Suprapubic skin (tissue), 4 donors: ENCODE data around the gene WSB1. TPM values are rescaled to one million over a fixed set of nuclear protein-coding genes. Genes with fewer than 3 reads are reported as not detected.

Source experiments
- DNase-seq, 2 donors: peaks; one replicate each; pipeline ENCODE4 v3.0.0-alpha.2; 2019; ENCODE audit warnings: low spot score in 2 of 2
- H3K27ac ChIP-seq: fragments of 200-600 bp; sonication (generic); one replicate; pipeline ENCODE4 v1.5.1; 2019
- H3K27me3 ChIP-seq: fragments of 200-600 bp; sonication (generic); one replicate; pipeline ENCODE4 v1.5.1; 2019
- H3K36me3 ChIP-seq: fragments of 200-600 bp; sonication (generic); one replicate; pipeline ENCODE4 v1.5.1; 2019
- H3K4me1 ChIP-seq: fragments of 200-600 bp; sonication (generic); one replicate; pipeline ENCODE4 v1.5.1; 2019
- H3K4me3 ChIP-seq: fragments of 200-600 bp; sonication (generic); one replicate; pipeline ENCODE4 v1.5.1; 2019; ENCODE audit warnings: mild to moderate bottlenecking
- H3K9me3 ChIP-seq: fragments of 200-600 bp; sonication (generic); one replicate; pipeline ENCODE4 v1.5.1; 2019
- EP300 ChIP-seq: sonication (generic); formaldehyde crosslinking; IDR thresholded peaks from one replicate; pipeline ENCODE4 v1.6.1; 2017; ENCODE audit warnings: antibody characterized with exemption
- POLR2A ChIP-seq, 2 donors: fragments of 450-650 bp; IDR thresholded peaks; one replicate each; pipeline ENCODE4 v1.6.1; 2017; ENCODE audit warnings: antibody characterized with exemption in 2 of 2, mild to moderate bottlenecking in 2 of 2, moderate library complexity in 2 of 2
- POLR2AphosphoS5 ChIP-seq, 3 donors: sonication (generic); formaldehyde crosslinking; IDR thresholded peaks; one replicate each; pipeline ENCODE4 v1.6.1; 2017; ENCODE audit warnings: antibody characterized with exemption in 3 of 3
- WGBS: methylation state at CpG from one replicate; pipeline ENCODE4 v1.1.5; 2018; 5-methylcytosine and 5-hydroxymethylcytosine counted together
- total RNA-seq, 4 donors: library from RNA; depleted of rRNA; stranded (reverse); fragments of >200 nt; gene quantifications; one replicate each; pipeline ENCODE4 v1.1.0, GENCODE V29; 2016
- TF ChIP-seq, protein P1 (sequence below), 2 donors: fragments of 200-600 bp in 1 of 2; fragments of 450-650 bp in 1 of 2; sonication (generic) in 1 of 2; IDR thresholded peaks; one replicate each; pipeline ENCODE4 v1.5.1; 2016 to 2019; ENCODE audit warnings: antibody characterized with exemption in 2 of 2, mild to moderate bottlenecking in 1 of 2, moderate library complexity in 1 of 2

The WSB1 gene
- total RNA-seq, 4 donors from 2014 or later, result 38.5 to 206 (median 57.2) TPM

DNA sequence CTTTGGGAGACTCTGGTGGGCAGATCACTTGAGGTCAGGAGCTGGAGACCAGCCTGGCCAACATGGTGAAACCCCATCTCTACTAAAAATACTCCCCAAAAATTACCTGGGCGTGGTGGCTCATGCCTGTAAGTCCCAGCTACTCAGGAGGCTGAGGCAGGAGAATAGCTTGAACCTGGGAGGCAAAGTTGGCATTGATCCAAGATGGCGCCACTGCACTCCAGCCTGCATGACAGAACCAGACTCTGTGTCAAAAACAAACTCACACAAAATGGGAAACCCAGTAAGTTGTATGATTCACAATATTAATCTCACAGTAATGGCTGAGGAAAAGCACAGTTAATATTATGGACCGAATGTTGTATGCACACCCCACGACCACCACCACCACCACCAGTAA is 24.3 kb downstream of the WSB1 start:
- no peak overlapping the region for H3K4me3 ChIP-seq
- H3K27ac ChIP-seq, result no peak overlapping the region
- H3K27me3 ChIP-seq, result no peaks in the 10 kb centered on the region
- no peaks in the 10 kb centered on the region for H3K9me3 ChIP-seq
- no peak for DNase-seq
- peaks cover 44% of the 10 kb centered on the region for H3K36me3 ChIP-seq
- no peak for TF ChIP-seq EP300
- TF ChIP-seq POLR2A (IDR thresholded peaks at IDR 0.05), result no peak
- no peak for TF ChIP-seq POLR2AphosphoS5 (IDR thresholded peaks at IDR 0.05)
- TF ChIP-seq, protein P1, sequence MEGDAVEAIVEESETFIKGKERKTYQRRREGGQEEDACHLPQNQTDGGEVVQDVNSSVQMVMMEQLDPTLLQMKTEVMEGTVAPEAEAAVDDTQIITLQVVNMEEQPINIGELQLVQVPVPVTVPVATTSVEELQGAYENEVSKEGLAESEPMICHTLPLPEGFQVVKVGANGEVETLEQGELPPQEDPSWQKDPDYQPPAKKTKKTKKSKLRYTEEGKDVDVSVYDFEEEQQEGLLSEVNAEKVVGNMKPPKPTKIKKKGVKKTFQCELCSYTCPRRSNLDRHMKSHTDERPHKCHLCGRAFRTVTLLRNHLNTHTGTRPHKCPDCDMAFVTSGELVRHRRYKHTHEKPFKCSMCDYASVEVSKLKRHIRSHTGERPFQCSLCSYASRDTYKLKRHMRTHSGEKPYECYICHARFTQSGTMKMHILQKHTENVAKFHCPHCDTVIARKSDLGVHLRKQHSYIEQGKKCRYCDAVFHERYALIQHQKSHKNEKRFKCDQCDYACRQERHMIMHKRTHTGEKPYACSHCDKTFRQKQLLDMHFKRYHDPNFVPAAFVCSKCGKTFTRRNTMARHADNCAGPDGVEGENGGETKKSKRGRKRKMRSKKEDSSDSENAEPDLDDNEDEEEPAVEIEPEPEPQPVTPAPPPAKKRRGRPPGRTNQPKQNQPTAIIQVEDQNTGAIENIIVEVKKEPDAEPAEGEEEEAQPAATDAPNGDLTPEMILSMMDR (IDR thresholded peaks at IDR 0.05), result no peak
- 79% methylated on average over 4 of the region's 4 CpGs for WGBS
- H3K4me1 ChIP-seq, result peaks cover 25% of the 10 kb centered on the region

DNA sequence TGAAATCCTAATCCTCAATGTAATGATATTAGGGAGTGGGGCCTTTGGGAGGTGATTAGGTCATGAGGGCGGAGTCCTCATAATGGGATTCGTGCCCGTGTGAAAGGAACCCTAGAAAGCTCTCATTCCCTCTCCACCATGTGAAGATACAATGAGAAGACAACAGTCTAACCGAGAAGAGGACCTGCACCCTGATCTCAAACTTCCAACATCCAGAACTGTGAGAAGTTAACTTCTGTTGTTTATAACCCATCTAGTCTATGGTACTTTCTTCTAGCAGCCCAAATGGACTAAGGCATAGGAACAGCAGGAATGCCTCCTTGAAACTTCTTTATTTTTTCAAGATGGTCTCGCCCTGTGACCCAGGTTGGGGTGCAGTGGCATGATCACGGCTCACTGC is 24.7 kb downstream of the WSB1 start:
- TF ChIP-seq POLR2A (IDR thresholded peaks at IDR 0.05) (no peak), POLR2AphosphoS5 (IDR thresholded peaks at IDR 0.05) (no peak), EP300 (no peak)
- TF ChIP-seq, protein P1 (IDR thresholded peaks at IDR 0.05), result no peak
- Histone ChIP-seq H3K4me1 (peaks cover 29% of the 10 kb centered on the region), H3K27me3 (no peaks in the 10 kb centered on the region), H3K36me3 (peaks cover 39% of the 10 kb centered on the region), H3K4me3 (no peak overlapping the region), H3K27ac (no peak overlapping the region), H3K9me3 (no peaks in the 10 kb centered on the region)
- no peak for DNase-seq
- WGBS, result 82% methylated on average over 6 of the region's 6 CpGs

DNA sequence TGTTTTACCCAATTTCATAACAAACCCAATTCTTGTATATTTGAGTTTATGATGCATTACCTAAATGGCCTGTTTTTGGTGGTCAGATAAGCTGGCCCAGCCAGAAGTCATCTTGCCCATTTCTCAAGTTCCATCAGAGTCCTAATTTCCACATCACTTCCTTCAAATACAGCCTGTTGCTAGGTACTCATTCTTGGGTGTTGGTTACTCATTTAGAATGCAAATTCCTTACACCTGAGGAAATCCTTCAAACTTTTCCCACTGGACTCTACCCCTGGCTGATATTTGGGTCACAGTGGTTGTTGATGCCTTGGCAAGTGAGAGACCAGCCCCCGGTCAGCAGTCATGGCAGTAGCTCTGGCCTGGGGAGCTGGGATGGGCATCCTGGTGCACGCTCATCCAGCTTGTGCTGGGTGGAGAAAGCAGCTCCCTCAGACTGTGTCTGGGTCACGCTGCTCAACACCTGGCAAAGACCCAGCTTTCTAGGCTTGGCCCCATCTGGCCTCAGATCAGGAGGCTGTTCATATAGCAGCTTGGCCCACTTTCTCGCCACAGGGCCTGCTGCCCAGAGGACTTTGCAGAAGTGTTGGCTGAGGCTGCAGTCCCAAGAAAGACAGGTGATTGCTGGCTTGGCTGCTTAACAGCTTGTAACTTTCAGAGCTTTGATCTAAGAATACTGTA is 25.8 kb downstream of the WSB1 start:
- WGBS, result 0% methylated on average over 2 of the region's 4 CpGs
- H3K36me3 ChIP-seq, result peaks cover 29% of the 10 kb centered on the region
- no peak for DNase-seq
- no peaks in the 10 kb centered on the region for H3K9me3 ChIP-seq
- peaks cover 39% of the 10 kb centered on the region for H3K4me1 ChIP-seq
- peak in 1 of 3 donors; percentile 25 for TF ChIP-seq POLR2AphosphoS5 (IDR thresholded peaks at IDR 0.05)
- TF ChIP-seq EP300, result no peak
- H3K27me3 ChIP-seq, result no peaks in the 10 kb centered on the region
- no peak overlapping the region for H3K27ac ChIP-seq
- H3K4me3 ChIP-seq, result no peak overlapping the region

- no peak overlapping the region for H3K27ac ChIP-seq
Measured at GRCh38 chr17:27320222-27320560, 26.3 kb downstream of the WSB1 start.

GRCh38 chr17:27321372-27321771 is 27.5 kb downstream of the WSB1 start:
- peaks cover 46% of the 10 kb centered on the region for H3K4me1 ChIP-seq

More at GRCh38 chr17:27320222-27320560, 26.3 kb downstream of the WSB1 start:
- Histone ChIP-seq H3K36me3 (peaks cover 26% of the 10 kb centered on the region), H3K4me3 (no peak overlapping the region), H3K27me3 (no peaks in the 10 kb centered on the region), H3K9me3 (no peaks in the 10 kb centered on the region), H3K4me1 (peaks cover 44% of the 10 kb centered on the region)
- TF ChIP-seq, protein P1 (IDR thresholded peaks at IDR 0.05), result no peak
- 75% methylated on average over 4 of the region's 4 CpGs for WGBS
- DNase-seq, result no peak

DNA sequence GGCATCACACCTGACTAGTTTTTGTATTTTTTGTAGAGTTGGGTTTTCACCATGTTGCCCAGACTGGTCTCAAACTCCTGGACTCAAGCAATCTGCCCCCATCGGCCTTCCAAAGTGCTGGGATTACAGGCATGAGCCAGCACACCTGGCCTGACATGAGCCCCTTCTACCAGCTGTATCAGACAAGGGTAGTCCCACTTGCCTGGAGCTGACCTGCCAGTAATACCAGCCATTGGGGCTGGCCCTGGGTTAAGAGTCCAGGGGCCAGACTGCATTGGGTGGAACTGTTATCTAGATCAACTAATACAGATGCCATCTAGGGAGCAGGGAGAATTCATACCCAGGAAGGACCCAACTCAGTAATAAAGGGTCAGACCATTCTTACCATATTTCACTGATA is 28.1 kb downstream of the WSB1 start:
- Histone ChIP-seq H3K4me3 (no peak overlapping the region), H3K9me3 (no peaks in the 10 kb centered on the region), H3K27ac (no peak overlapping the region), H3K27me3 (no peaks in the 10 kb centered on the region), H3K4me1 (peaks cover 46% of the 10 kb centered on the region), H3K36me3 (peaks cover 8% of the 10 kb centered on the region)
- no peak for DNase-seq
- WGBS, result 100% methylated on average over 1 of the region's 1 CpG
- TF ChIP-seq POLR2A (IDR thresholded peaks at IDR 0.05) (no peak), POLR2AphosphoS5 (IDR thresholded peaks at IDR 0.05) (no peak), EP300 (no peak)
- TF ChIP-seq, protein P1 (IDR thresholded peaks at IDR 0.05), result no peak

More at GRCh38 chr17:27321372-27321771, 27.5 kb downstream of the WSB1 start:
- no peak for TF ChIP-seq POLR2A (IDR thresholded peaks at IDR 0.05)
- Histone ChIP-seq H3K27ac (no peak overlapping the region), H3K4me3 (no peak overlapping the region), H3K36me3 (peaks cover 15% of the 10 kb centered on the region), H3K9me3 (no peaks in the 10 kb centered on the region), H3K27me3 (no peaks in the 10 kb centered on the region)
- 73% methylated on average over 2 of the region's 2 CpGs for WGBS
- DNase-seq, result no peak
